Measurements from ENCODE around the gene GALNT2. TPM values are rescaled to one million over a fixed set of nuclear protein-coding genes. Genes with fewer than 3 reads are reported as not detected.

Gene GALNT2
- total RNA-seq, 1 donor from 2014 or later: 32.8 TPM

DNA sequence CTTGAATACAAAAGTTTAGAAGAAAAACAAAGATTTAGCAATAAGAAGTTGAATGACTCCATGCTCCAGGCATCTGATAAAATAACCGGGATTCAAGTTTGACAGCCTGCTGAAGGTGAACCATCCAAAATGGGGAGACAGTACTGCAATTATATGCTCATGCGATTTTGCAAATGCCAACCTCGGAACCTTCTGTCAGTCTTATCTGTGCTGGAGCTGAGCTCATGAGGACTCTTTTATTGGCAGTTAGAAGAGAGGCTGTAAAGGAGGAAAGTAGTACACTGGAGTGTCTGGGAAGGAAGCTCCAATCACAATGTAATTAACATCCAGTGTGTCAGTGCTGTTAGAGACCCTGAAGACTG lies 170.0 kb downstream of the GALNT2 start:
- DNase-seq: no peak

DNA sequence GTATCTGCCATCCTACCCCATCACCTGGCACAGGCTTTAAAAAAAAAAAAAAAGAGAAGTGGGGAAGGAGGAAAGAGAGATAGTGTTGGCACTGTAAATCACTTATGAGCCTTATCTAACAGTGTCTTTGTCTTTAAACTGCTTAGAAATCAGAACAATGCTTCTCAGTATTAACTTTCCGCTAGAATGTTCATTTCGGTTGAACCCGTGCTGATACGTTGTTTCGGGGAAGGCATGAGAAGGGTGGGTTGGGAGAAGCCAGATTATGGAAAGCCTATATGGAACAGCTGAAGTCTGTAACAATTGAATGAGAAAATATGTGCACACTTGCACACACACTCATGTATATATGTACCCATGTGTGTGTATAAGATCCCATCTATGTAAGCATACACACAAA lies 170.8 kb downstream of the GALNT2 start:
- DNase-seq: no peak

DNA sequence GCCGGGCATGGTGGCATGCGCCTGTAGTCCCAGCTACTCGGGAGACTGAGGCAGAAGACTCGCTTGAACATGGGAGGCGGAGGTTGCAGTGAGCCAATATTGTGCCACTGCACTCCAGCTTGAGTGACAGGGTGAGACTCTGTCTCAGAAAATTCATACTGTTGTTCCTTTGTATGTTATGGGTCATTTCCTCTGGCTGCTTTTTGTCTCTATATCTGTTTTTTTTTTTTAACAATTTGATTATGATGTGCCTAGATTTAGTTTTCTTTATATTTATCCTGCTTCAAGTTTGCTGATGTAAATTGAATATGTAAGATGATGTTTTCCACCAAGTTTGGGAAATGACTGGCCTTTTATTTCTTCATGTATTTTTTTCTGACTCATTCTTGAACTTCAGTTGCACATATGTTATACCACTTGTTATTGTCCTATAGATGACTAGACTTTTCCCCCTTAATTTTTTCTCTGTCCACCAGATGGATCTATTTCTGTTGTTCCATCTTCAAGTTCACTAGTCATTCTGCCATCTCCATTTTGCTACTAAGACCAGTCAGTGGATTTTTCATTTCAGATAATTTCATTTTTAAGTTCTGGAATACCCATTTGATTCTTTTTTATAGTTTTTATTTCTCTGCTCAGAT lies 173.5 kb downstream of the GALNT2 start:
- DNase-seq: no peak

DNA sequence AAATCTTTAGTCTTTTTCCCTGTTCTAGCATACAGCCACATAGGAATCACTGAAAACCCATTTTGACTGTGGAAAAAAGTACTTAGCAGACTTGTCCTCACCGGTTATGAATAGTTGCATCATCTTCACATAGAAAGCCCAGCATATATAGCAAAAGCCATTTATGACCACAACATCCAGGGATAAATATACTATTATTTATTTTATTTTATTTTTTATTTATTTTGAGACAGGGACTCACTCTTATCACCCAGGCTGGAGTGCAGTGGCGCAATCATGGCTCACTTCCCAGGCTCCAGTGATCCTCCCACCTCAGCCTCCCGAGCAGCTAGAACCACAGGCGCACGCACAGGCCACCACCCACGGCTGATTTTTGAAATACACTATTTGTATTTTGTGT lies 175.3 kb downstream of the GALNT2 start:
- no peak for DNase-seq

DNA sequence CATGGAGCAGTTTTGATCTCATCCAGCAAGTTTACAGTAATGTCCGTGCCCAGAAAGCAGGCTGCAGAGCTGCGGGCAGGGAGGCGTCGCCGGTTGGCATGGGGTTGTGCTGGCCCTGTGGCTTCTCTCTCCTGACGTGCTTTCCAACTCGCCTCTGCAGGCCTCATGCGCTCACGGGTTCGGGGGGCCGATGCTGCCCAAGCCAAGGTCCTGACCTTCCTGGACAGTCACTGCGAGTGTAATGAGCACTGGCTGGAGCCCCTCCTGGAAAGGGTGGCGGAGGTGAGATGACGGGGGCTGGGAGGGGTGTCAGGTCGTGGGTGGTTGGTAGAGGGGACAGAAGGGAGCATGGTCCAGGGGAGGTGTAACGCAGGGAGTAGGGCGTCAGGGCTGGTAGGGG lies 176.1 kb downstream of the GALNT2 start:
- DNase-seq: no peak

DNA sequence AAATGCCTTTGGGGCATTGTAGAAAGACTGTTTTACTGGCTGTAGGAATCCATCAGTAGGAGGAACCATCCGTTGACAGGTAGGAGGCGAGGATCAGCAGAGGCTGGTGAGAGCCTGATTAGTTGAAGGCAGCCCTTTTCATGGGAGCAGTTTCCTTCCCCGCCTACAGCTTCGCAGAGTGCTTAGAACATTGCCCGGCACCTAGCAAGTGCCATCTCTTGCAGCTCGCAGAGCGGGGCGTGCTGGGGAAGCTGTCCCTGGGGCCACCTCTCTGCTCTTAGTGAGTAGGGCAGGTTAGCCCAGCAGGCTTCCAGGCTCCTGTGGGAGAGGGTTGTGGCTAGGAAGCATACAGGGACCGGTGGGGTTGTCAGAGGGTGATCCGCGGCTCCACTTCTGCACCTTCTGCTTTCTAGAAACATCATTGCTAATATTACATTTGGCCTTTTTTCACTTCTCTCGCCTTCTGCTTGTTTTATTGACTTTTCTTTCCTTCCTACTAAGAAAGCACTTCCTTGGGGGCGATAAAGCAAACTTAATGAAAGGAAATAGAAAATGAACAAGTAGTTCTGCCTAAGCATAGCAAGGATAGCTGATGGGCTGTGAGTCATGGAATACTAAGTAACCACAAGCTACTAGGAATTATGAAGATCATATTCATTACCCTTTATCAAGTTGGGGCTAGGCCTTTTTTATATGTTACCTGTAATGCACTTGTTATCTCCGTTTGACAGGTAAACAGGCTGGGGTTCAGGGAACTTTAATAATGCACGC lies 176.7 kb downstream of the GALNT2 start:
- DNase-seq: peak; percentile 27

DNA sequence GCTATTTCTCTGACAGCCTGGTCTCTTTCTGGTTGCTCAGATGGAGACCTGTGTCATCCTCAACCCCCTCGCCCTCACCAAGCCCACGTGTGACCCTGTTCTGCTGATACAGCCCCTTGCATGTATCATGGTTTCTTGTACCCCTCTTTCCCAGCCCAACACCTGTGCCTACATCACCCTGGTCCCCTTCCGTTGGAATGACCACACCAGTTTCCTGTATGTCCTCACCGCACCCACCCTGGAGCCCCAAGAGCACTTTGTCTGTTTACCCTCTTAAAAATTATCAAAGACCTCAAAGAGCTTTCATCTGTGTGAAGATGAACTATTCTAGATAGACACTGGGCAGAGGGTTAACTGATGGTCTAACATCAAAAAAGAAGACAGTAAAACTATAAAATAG lies 179.5 kb downstream of the GALNT2 start:
- DNase-seq: no peak

DNA sequence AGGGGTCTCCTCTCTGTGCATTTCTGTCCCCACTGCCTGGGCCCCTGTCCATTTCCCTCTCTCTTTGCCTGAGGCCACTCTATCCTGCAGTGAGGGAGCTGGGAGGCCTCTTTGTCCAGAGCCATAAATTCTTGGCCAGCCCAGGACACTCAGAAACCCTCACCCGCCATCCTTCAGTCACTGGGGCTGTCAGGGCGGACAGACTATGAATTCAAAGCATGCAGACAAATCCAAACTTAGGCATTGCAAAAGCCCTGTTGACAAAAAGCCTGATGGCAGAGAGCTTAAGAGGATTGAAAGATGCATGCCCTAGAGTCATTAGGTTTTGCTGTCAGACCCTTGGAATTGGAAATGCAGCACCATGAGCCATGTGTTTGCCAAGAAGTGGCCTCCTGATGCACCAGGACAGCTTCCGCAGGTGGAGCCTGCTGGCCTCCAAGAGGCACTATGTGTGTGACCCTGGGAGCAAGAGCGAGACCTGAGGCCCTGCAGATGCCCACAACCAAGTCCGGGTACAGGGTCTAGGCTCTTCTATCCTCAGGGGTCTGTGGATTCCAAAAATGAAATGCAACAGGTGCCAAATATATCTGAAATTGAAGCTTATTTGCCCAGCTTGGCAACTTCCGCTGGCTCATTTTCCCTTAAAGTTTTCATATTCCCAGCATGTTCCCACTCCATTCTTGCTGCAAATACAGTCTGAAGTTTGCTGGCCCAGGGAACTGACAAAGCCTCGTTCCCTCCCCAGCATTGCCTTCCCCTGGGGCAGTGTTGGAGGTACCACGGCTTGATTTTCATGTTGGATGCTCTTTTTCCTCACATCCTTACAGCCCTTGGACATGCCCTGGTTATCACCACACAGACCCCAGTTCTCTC lies 181.2 kb downstream of the GALNT2 start:
- no peak for DNase-seq

DNA sequence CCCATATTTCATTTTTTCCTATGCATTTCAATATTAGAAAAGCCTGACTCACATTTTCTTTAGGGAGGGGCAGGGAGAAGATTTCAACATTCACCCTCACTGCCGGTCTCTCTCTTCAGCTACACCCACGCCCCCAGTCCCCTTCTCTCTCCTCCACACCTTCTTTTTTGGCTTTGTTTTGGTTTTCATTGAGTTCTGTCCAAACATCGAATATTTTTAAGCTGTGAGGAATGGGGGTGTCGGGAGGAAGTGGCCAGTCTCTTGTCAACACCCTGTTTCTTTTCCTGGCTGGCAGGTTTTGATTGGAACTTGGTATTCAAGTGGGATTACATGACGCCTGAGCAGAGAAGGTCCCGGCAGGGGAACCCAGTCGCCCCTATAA lies 181.8 kb downstream of the GALNT2 start:
- peak; percentile 21 for DNase-seq

DNA sequence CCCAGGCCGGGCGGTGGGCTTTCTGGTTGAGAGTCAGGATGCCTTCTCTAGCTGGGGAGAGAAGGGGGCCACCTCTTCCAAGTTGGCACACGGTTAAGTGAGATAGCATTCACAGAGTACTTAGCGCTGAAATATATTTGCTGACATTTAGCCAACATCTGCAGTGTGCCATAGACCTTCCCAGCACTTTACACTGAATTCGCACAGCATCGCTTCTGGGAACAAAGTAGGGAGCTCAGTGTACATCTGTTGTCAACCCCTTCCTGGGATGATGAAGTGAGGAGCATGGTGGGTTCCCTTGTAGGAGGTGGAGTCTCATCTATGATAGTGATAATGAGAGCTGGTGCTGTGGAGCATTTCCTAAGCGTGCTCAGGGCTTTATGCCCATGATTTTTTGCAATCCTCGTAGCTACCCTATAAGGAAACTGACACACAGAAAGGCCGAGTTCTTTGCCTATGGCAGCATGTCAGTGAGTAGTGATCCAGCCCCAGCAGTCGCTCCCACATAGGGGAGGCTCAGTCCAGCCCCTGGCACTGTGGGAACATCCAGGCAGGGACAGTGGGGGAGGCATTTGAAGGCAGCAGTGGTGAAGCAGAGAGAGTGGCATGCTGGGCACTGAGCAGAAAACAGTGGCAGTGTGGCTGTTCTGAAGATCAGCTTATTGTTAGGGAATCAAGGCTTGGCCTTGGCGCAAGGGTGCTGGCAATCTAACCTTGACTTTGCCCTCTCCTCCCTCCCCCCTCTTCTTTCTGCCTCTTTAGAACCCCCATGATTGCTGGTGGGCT lies 182.8 kb downstream of the GALNT2 start:
- DNase-seq: peak; percentile 61

DNA sequence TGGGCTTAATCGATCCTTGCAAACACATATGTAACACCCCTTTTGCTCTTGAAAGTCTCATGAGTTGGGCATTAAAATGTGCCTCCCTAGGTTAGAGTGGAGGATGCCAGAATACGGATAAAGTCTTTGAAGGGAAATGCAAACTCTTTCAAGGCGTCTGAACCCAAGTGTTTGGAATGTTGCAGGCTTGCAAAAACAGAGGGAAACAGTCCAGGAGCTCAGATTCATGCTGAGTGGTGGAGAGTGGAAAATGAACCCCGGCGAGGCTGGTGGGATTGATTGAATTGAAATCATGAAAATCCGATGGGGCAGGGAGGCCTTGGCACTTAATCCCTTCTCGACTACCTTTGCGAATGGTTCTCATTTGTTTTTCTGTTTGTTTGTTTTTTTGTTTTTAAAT lies 183.6 kb downstream of the GALNT2 start:
- no peak for DNase-seq

DNA sequence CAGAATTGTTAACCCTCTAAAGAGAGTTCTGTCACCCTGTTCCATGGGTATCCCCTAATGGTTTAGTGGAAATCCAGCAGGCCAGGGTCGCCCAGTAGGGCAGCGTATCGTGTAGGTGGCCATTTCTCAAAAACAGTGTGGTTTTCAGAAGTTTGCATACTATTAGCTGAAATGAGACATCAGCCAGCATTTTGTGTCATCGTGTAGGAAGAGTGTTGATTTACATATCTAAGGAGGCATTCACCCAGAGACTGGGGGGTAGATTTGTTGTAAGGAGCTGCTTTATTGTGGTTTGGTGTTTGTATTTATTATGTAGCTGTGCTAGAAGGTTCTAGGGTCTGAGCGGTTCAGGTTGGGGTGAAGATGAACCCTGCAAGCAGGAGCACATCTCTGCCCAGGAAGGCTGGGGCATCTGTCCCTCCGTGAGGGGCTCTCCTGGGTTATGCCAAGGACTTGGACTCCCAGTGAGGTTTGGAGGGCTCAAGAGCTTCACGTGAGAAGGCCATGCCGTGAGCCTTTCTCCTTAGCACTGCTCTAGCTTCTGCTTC lies 184.7 kb downstream of the GALNT2 start:
- DNase-seq: no peak

DNA sequence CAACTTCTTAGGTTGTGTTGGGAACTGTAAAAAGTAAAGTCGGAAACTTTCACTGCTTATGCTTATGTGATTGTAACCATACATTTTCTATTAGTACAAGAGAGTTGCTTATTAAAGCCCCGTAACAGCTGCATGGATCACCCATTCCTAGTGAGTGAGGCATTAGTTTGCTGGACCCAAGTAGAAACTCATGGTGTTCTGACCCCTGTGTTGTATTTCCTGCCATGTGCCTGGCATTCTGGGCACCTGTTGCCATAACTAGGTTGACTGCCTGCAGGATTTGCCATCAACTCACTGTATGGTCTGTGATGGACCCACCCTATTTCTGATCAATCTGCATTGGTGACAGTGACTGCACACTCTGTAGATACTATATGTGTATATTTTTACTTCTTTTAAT lies 186.1 kb downstream of the GALNT2 start:
- DNase-seq: no peak

DNA sequence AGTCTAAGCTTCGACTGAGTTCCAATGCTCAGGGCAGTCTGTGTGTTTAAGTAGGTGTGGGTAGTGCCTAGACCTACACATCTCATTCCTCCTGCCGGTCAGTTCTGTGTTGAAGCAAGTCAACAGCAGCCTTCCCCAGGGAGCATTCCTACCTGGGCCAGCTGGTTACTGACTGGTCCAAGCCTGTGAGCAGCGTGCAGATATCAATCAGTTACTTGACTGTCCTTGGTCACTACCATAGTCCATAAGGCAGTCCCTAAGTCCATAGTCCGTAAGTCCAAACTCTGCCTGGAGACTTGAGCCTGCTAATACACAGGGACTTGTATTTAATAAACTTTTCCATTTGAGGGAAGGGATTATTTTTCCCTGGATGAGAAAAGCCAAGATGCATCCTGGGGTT lies 187.2 kb downstream of the GALNT2 start:
- no peak for DNase-seq

DNA sequence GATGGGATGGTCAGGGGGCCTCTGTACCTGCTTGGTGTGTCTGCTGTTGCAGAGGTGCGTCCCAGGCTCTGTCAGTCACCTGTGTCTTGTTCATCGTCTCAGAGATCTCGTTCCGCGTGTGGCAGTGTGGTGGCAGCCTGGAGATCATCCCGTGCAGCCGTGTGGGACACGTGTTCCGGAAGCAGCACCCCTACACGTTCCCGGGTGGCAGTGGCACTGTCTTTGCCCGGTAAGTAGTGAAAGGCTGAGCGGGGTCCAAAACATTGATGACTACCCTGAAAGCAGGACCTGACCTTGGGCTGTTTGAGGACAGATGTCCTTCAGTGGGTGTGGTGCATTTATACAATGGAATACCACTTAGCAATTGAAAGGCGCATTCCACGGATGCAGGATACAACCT lies 188.1 kb downstream of the GALNT2 start:
- DNase-seq: no peak

DNA sequence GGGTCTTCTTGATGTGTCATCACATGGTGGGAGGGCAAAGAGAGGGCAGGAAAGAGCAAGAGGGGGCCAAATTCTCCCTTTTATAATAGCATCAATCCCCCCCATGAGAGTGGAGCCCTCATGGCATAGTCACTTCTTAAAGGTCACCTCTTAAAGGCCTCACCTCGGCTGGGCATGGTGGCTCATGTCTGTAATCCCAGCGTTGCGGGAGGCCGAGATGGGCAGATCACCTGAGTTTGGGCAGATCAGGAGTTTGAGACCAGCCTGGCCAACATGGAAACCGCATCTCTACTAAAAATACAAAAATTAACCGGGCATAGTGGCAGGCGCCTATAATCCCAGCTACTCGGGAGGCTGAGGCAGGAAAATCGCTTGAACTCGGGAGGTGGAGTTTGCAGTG lies 189.0 kb downstream of the GALNT2 start:
- DNase-seq: no peak

DNA sequence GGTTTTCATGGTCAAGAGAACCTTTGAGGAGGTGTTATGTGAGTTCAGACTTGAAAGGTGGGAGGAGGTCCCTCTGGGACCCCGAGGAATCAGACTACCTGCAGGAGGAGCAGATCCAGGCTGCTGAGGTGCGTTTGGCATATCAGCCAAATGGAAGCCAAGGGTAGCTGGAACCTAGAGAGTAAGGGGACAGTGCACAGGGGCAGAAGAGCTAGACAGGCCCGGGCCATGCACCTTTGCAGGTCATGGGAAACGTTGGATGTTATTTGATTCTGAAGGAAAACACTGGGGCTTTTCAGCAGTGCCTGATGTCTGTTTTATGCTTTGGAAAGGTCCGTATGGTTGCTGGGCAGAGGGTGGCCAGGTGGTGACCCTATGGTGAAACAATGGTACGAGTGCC lies 189.9 kb downstream of the GALNT2 start:
- no peak for DNase-seq

DNA sequence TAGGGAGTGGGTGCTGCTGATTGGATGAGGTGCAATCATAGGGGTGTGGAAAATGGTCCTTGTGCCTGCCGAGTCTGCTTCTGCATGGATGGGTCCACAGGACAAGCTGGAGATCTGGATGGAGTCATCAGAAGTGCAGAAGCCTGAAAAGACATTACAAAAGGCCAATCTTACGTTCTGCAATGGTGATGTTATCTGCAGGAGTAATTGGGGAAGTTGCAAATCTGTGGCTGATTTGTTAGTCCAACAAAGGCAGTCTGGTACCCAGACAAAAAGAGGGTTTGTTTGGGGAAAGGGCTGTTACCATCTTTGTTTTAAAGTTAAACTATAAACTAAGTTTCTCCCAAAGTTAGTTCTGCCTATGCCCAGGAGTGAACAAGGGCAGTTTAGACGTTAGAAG lies 192.6 kb downstream of the GALNT2 start:
- no peak for DNase-seq

DNA sequence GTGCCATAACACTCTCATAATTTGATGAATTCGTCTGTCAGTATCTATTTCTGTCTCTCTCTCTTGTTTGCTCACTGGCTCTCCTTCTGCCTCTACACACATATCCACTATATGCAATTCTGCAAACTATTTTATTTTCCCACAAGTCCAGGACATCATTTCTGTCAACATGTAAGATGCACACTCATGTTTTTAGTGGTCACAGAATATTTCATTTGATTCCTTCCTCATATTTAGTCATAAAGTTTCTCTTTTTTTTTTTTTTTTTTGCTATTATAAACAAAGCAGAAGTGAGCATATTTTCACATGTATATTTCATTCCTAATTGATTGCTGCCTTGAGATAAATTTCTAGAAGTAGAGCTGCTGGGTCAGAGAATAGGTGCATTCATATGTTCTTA lies 193.8 kb downstream of the GALNT2 start:
- no peak for DNase-seq

DNA sequence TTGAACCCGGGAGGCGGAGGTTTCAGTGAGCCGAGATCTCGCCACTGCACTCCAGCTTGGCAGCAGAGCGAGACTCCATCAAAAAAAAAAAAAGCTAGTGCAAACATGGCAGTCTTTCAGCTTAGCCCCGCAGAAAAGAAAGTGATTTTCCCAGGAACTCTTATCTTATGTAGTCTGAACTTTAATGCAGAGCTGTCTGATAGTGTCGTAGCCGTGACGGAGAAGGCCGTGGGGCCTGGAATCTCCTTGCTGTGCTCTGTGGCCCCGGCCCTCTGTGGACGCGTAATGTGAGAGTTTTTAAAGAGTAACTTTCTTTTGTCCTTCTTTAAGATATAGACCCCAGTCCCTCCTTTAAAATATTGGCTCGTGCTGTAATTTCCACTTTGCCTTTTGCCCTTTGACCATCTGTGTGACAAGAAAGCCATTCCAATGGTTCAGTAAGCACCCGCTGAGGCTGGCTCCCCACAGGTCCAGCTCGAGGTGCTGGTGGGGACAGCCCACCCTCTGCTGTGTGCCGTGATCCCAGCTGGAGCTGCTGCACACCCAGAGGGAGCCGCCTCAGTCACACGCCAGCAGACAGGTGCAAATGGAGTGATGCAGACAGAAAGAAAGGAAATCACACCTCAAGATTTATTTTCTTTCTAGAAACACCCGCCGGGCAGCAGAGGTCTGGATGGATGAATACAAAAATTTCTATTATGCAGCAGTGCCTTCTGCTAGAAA lies 195.1 kb downstream of the GALNT2 start:
- DNase-seq: no peak

DNA sequence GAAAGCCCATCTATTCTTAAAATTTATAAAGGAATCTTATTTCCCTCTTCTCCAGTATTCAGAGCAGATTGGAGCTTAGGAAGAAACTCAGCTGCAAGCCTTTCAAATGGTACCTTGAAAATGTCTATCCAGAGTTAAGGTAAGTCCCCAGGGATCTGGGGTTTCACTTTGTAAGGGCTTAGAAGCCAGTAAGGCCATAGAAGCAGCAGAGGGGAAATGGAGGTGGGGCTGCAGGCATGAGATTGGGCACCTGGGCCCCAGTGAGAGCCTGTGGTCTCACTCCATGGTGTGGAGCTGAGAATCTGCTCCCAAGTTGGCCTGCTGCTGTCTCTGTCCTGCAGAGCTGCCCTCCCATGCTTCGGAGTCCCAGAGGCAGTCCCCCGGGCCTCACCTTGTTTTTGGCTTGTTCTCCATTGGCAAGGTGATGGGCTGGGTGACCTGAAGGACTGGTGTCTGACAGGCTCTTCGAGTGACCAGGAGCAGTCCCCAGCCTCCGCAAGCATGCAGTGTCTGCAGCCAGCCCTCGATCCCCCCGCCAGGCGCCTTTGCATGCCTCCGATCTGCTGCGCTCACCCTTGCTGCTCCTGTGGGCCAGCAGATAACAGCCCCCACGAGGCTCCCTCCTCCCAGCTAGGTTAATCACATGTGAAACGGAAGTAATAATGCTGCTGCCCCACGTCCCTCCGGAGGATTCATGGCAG lies 196.0 kb downstream of the GALNT2 start:
- DNase-seq: no peak
